H1 (cell line): Measurements from ENCODE around the gene CEBPB. TPM values are rescaled to one million over a fixed set of nuclear protein-coding genes. Genes with fewer than 3 reads are reported as not detected.

Experiments
- CTCF ChIA-PET: fragments of 300-600 bp; sonication (Branson Sonifier 250); formaldehyde crosslinking; loops from one replicate; lab custom pipeline; 2021; ENCODE audit not compliant: partially characterized antibody; lab: Charles Lee
- POLR2A ChIA-PET: fragments of 300-600 bp; sonication (Branson Sonifier 250); formaldehyde crosslinking; loops from one replicate; lab custom pipeline; 2021; ENCODE audit warnings: inconsistent platforms; ENCODE audit not compliant: partially characterized antibody; lab: Charles Lee
- DNase-seq, 2 experiments: peaks; one replicate each; pipeline versions ENCODE4 v3.0.0 to v3.0.0-alpha.2; 2010 to 2022; ENCODE audit warnings: low spot score in 2 of 2, low read depth in 1 of 2, mixed read lengths in 1 of 2
- FAIRE-seq: peaks from 2 replicates; lab custom pipeline; 2011; peaks lifted over from hg19 to GRCh38; lab: Jason Lieb, UNC
- H2AFZ ChIP-seq: 2 replicates; pipeline ENCODE4 v1.8.1; 2012; ENCODE audit warnings: low read length, inconsistent platforms
- H2AK5ac ChIP-seq: 2 replicates; pipeline ENCODE4 v1.6.1; 2013; ENCODE audit warnings: low read depth, low read length
- H2BK120ac ChIP-seq: replicated peaks from 2 replicates; pipeline ENCODE3; 2013; ENCODE audit warnings: low read depth, low read length, inconsistent platforms
- H2BK12ac ChIP-seq: 2 replicates; pipeline ENCODE4 v1.6.1; 2013; ENCODE audit warnings: low read depth, low read length
- H2BK15ac ChIP-seq: 2 replicates; pipeline ENCODE4 v1.6.1; 2013; ENCODE audit warnings: low read length
- H2BK20ac ChIP-seq: 2 replicates; pipeline ENCODE4 v1.6.1; 2013; ENCODE audit warnings: low read length
- H2BK5ac ChIP-seq: 2 replicates; pipeline ENCODE4 v1.6.1; 2013; ENCODE audit warnings: low read depth, low read length
- H3K14ac ChIP-seq: 2 replicates; pipeline ENCODE4 v1.6.1; 2013; ENCODE audit warnings: inconsistent platforms; ENCODE audit not compliant: insufficient read length
- H3K18ac ChIP-seq: 2 replicates; pipeline ENCODE4 v1.6.1; 2013; ENCODE audit warnings: low read length; ENCODE audit errors: extremely low read depth
- H3K23ac ChIP-seq: 2 replicates; pipeline ENCODE4 v1.6.1; 2013; ENCODE audit warnings: inconsistent platforms; ENCODE audit not compliant: insufficient read length
- H3K23me2 ChIP-seq: 2 replicates; pipeline ENCODE4 v1.6.1; 2013; ENCODE audit warnings: low read depth, low read length
- H3K27ac ChIP-seq: 2 replicates; pipeline ENCODE4 v1.6.1; 2011; ENCODE audit warnings: low read depth, low read length, inconsistent platforms
- H3K27me3 ChIP-seq, 4 experiments: replicated peaks in 1 of 4; 1 replicate in 1 of 4; 2 replicates in 3 of 4; pipeline versions ENCODE4 v1.6.1 to v1.8.1; 2011 to 2013; ENCODE audit warnings: low read length in 3 of 4, mild to moderate bottlenecking in 3 of 4, inconsistent platforms in 2 of 4, mixed read lengths in 2 of 4, moderate library complexity in 1 of 4; ENCODE audit not compliant: control insufficient read depth in 3 of 4, insufficient read depth in 3 of 4; ENCODE audit errors: extremely low read depth in 1 of 4
- H3K36me3 ChIP-seq, 4 experiments: 2 replicates each; pipeline versions ENCODE4 v1.6.1 to v1.8.1; 2011 to 2013; ENCODE audit warnings: mild to moderate bottlenecking in 4 of 4, low read length in 3 of 4, moderate library complexity in 2 of 4, control low read depth in 1 of 4, inconsistent platforms in 1 of 4; ENCODE audit not compliant: insufficient read depth in 4 of 4, control insufficient read depth in 2 of 4
- H3K4ac ChIP-seq: replicated peaks from 2 replicates; pipeline ENCODE3; 2013; ENCODE audit warnings: low read length, low read depth, mixed read lengths, inconsistent platforms; ENCODE audit not compliant: insufficient read length
- H3K4me1 ChIP-seq, 4 experiments: replicated peaks in 1 of 4; 1 replicate in 1 of 4; 2 replicates in 3 of 4; pipeline versions ENCODE4 v1.6.1 to v1.8.1; 2011 to 2013; ENCODE audit warnings: low read length in 3 of 4, inconsistent platforms in 2 of 4, mixed read lengths in 1 of 4; ENCODE audit not compliant: insufficient read depth in 4 of 4, control insufficient read depth in 3 of 4
- H3K4me2 ChIP-seq, 2 experiments: 2 replicates each; pipeline versions ENCODE4 v1.6.1 to v1.8.1; 2011 to 2013; ENCODE audit warnings: low read depth in 2 of 2, low read length in 2 of 2, control low read depth in 1 of 2, inconsistent platforms in 1 of 2, mild to moderate bottlenecking in 1 of 2; ENCODE audit not compliant: insufficient read depth in 1 of 2
- H3K4me3 ChIP-seq, 4 experiments: fragments of 200-600, 300-600 bp in 1 of 4; sonication (generic), shearing (Covaris generic), sonication (Bioruptor Twin) in 1 of 4; 2 replicates each; pipeline versions ENCODE4 v1.5.1 to v1.8.1; 2011 to 2016; ENCODE audit warnings: low read length in 4 of 4, low read depth in 3 of 4, control low read depth in 2 of 4, inconsistent platforms in 2 of 4, mild to moderate bottlenecking in 2 of 4, mixed read lengths in 1 of 4, moderate library complexity in 1 of 4; ENCODE audit not compliant: insufficient read depth in 2 of 4; ENCODE audit errors: extremely low read depth in 1 of 4
- H3K56ac ChIP-seq: replicated peaks from 2 replicates; pipeline ENCODE3; 2013; ENCODE audit warnings: low read depth, mild to moderate bottlenecking, mixed read lengths, low read length, inconsistent platforms; ENCODE audit not compliant: insufficient read length
- H3K79me1 ChIP-seq: 2 replicates; pipeline ENCODE4 v1.6.1; 2013; ENCODE audit warnings: low read depth, low read length, control low read depth
- H3K79me2 ChIP-seq, 2 experiments: 2 replicates each; pipeline versions ENCODE4 v1.6.1 to v1.8.1; 2012 to 2013; ENCODE audit warnings: low read length in 2 of 2, mild to moderate bottlenecking in 2 of 2, inconsistent platforms in 1 of 2; ENCODE audit not compliant: insufficient read depth in 2 of 2, control insufficient read depth in 1 of 2
- H3K9ac ChIP-seq, 4 experiments: replicated peaks in 1 of 4; 1 replicate in 1 of 4; 2 replicates in 3 of 4; pipeline versions ENCODE4 v1.6.1 to v1.8.1; 2011 to 2013; ENCODE audit warnings: low read depth in 3 of 4, low read length in 3 of 4, control low read depth in 2 of 4, mild to moderate bottlenecking in 2 of 4, moderate library complexity in 2 of 4, inconsistent platforms in 1 of 4; ENCODE audit errors: extremely low read depth in 1 of 4
- H3K9me3 ChIP-seq, 2 experiments: 2 replicates each; pipeline versions ENCODE4 v1.6.1 to v1.8.1; 2012 to 2013; ENCODE audit warnings: mild to moderate bottlenecking in 2 of 2, moderate library complexity in 2 of 2, control low read depth in 1 of 2, inconsistent platforms in 1 of 2, low read depth in 1 of 2, low read length in 1 of 2, mixed read lengths in 1 of 2; ENCODE audit not compliant: insufficient read depth in 2 of 2
- H4K20me1 ChIP-seq, 2 experiments: replicated peaks in 1 of 2; 2 replicates each; pipeline versions ENCODE3 to v1.8.1; 2011 to 2013; ENCODE audit warnings: inconsistent platforms in 2 of 2, low read length in 2 of 2, mild to moderate bottlenecking in 1 of 2; ENCODE audit not compliant: insufficient read depth in 2 of 2, control insufficient read depth in 1 of 2
- H4K5ac ChIP-seq: 2 replicates; pipeline ENCODE4 v1.6.1; 2013; ENCODE audit warnings: low read length, low read depth, mixed read lengths, inconsistent platforms; ENCODE audit not compliant: insufficient read length
- H4K8ac ChIP-seq: 2 replicates; pipeline ENCODE4 v1.8.0; 2013; ENCODE audit warnings: mild to moderate bottlenecking, moderate library complexity, low read length, inconsistent platforms; ENCODE audit not compliant: insufficient read depth; ENCODE audit errors: extremely low read depth
- H4K91ac ChIP-seq: replicated peaks from 2 replicates; pipeline ENCODE3; 2013; ENCODE audit warnings: low read length, mixed read lengths, inconsistent platforms; ENCODE audit not compliant: insufficient read length
- CBX5 ChIP-seq: fragments of 300-800, 300-1000 bp; sonication (generic); IDR thresholded peaks from 2 replicates; pipeline ENCODE4 v1.7.1; 2016; ENCODE audit warnings: antibody characterized with exemption, low read length, low read depth
- EZH2 ChIP-seq: fragments of 200-600 bp; sonication (generic); IDR thresholded peaks from 2 replicates; pipeline ENCODE4 v1.7.1; 2012; ENCODE audit warnings: low read depth, mild to moderate bottlenecking, moderate library complexity, low read length, inconsistent platforms; ENCODE audit not compliant: severe bottlenecking
- MAX ChIP-seq: IDR thresholded peaks from 2 replicates; pipeline ENCODE4 v1.6.1; 2012; ENCODE audit warnings: inconsistent platforms
- PHF8 ChIP-seq: fragments of 200-600 bp; sonication (generic); conservative IDR thresholded peaks from 2 replicates; pipeline ENCODE4 v1.7.1; 2012; ENCODE audit warnings: low read depth, mild to moderate bottlenecking, inconsistent platforms, low read length, moderate library complexity
- RBBP5 ChIP-seq: IDR thresholded peaks from 2 replicates; pipeline ENCODE4 v1.7.1; 2012; ENCODE audit warnings: low read depth, mild to moderate bottlenecking, inconsistent platforms, low read length, moderate library complexity, borderline replicate concordance
- SAP30 ChIP-seq: fragments of 300-600 bp; sonication (generic); IDR thresholded peaks from 2 replicates; pipeline ENCODE4 v1.7.1; 2012; ENCODE audit warnings: low read length, moderate library complexity, mild to moderate bottlenecking, inconsistent platforms; ENCODE audit not compliant: insufficient read depth, insufficient replicate concordance
- WGBS, 2 experiments: shearing (Covaris generic) in 1 of 2; methylation state at CpG; one replicate each; pipeline versions ENCODE4 v1.1.6 to v1.1.7; 2013 to 2015; ENCODE audit warnings: low lambda C conversion rate in 2 of 2, mixed read lengths in 2 of 2, inconsistent platforms in 1 of 2, low coverage in 1 of 2, missing lambda C conversion rate in 1 of 2; ENCODE audit not compliant: insufficient replicate concordance in 2 of 2, insufficient coverage in 1 of 2, insufficient read length in 1 of 2; ENCODE audit errors: extremely low coverage in 1 of 2, missing lambda C conversion rate in 1 of 2; 5-methylcytosine and 5-hydroxymethylcytosine counted together
- polyA plus RNA-seq, 7 experiments: library from polyadenylated mRNA; depleted of rRNA in 3 of 7; stranded (reverse) in 5 of 7; unstranded in 2 of 7; fragments of >200 nt in 5 of 7; fragments of 200-250 nt in 2 of 7; gene quantifications; 1 replicate in 5 of 7; 2 replicates in 1 of 7; 4 replicates in 1 of 7; pipeline versions ENCODE4 v1.2.1 to v1.2.3, GENCODE V29; 2011 to 2013; ENCODE audit warnings: missing spikeins in 2 of 7, mixed read lengths in 2 of 7
- total RNA-seq: library from RNA; stranded (reverse); fragmentation: NEBNext Ultra II Directional; extraction: Animal tissue kit (Norgen Biotek cat#: 25700); gene quantifications from 2 replicates; pipeline ENCODE4 v1.2.1, GENCODE V29; 2021

The CEBPB gene
- total and polyA plus RNA-seq, 2 of the 8 experiments (the other 6 are each of a cell fraction or from before 2014, with no cell fraction given) = 7.1 to 24.1 TPM

DNA sequence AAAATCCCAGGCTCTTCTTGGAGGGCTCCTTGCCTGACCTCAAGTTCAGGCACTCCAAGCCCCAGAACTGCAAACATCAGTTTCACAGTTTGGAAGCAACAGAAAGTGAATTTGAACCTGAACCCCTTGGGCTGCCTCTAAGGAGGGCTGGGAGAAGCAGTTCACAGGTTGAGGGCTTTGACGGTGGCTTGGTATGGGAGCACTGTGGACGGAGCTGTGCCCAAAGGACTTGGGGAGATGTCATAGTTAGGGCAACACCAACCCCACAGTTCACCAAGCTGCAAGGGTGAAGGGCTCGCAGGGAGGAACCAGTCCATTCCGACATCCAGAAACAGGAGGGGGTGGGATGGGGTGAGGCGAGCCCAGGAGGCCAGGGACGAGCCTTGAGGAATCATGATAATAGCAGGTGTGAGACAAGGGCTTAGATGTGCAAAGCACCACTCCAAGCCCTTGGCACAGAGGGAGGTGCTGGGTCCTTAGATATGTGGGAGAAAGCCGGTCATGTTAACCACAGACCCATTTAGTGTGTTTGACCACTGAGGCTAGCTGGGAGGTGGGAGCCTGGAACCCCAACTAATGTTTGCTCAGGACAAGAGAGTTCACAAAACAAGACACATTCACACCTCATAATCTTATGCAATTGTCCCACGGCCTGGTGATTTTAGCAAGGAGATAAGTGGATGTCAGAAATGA lies 4.3 kb downstream of the CEBPB start:
- no peak overlapping the region for H4K91ac ChIP-seq
- H3K23ac ChIP-seq = no peak overlapping the region
- H3K4me1 ChIP-seq = peaks cover under 1 to 26% (median 21%) of the 10 kb centered on the region in 4 experiments
- FAIRE-seq = no peak
- TF ChIP-seq MAX = no peak
- TF ChIP-seq SAP30 = no peak
- no peak for TF ChIP-seq CBX5
- no peak for TF ChIP-seq RBBP5
- no peak for TF ChIP-seq EZH2
- TF ChIP-seq PHF8 = no peak
- TF ChIP-seq, all 59 proteins: peak for 0
- Histone ChIP-seq H3K27ac (no peak overlapping the region), H3K14ac (no peak overlapping the region), H3K56ac (no peak overlapping the region), H2BK12ac (no peak overlapping the region), H3K4me2 (peak overlapping the region in 1 of 2 experiments; percentile 96; a peak in 1 of 4 replicates), H2BK5ac (no peak overlapping the region), H3K79me1 (peaks cover 4% of the 10 kb centered on the region), H3K4me3 (no peak overlapping the region), H4K5ac (no peak overlapping the region), H3K18ac (no peak overlapping the region), H2AK5ac (no peak overlapping the region), H4K8ac (no peak overlapping the region), H2BK15ac (no peak overlapping the region), H3K79me2 (peaks cover 0 to 20% of the 10 kb centered on the region in 2 experiments; a peak in 2 of 4 replicates), H3K36me3 (no peaks in the 10 kb centered on the region; a peak in 1 of 8 replicates), H2BK120ac (no peak overlapping the region), H3K27me3 (no peaks in the 10 kb centered on the region), H3K23me2 (peaks cover 5% of the 10 kb centered on the region; the same call in 1 of the 2 replicates), H2AFZ (no peak overlapping the region), H2BK20ac (no peak overlapping the region; the same call in 1 of the 2 replicates), H4K20me1 (peaks cover 2 to 4% of the 10 kb centered on the region in 2 experiments), H3K9ac (no peak overlapping the region), H3K9me3 (peaks cover 2 to 4% of the 10 kb centered on the region in 2 experiments; a peak in 2 of 4 replicates), H3K4ac (no peak overlapping the region)
- DNase-seq = no peak
- ChIA-PET POLR2A (interaction anchor here (1.0 to 1.8 kb wide), 7 partner anchors 10 to 262 kb away, joined by 3 to 6 read pairs (median 4); no protein-coding TSS in a partner anchor), CTCF (interaction anchor here (0.6 to 1.3 kb wide), 3 partner anchors 14 to 205 kb away, joined by 3 to 4 read pairs (median 4); no protein-coding TSS in a partner anchor)
- WGBS, 2 experiments = 84% methylated on average over 8 of the region's 8 CpGs; no CpG with 5 or more reads in 1 of the 2 experiments
